ENCODE data around the gene RNASET2. TPM values are rescaled to one million over a fixed set of nuclear protein-coding genes. Genes with fewer than 3 reads are reported as not detected.

The RNASET2 gene
- total and polyA plus RNA-seq, 2 of the 13 experiments (the other 11 are each of a cell fraction or from before 2014, with no cell fraction given): 44.6 to 597 TPM

GRCh38 chr6:166998256-166999144 is 42.1 kb upstream of the RNASET2 start (continued):
- no peak for TF ChIP-seq ZNF281 (CRISPR knock-in tag; IDR thresholded peaks at IDR 0.05; ENCODE audit: borderline replicate concordance)
- no peak for TF ChIP-seq JARID2 (CRISPR knock-in tag; IDR thresholded peaks at IDR 0.05; ENCODE audit: insufficient replicate concordance)
- no peak for TF ChIP-seq ZBTB4 (CRISPR knock-in tag; IDR thresholded peaks at IDR 0.05; ENCODE audit: borderline replicate concordance)
- no peak for TF ChIP-seq ZNF687 (CRISPR knock-in tag; IDR thresholded peaks at IDR 0.05)
- no peak for TF ChIP-seq IRF9 (CRISPR knock-in tag; IDR thresholded peaks at IDR 0.05; ENCODE audit: borderline replicate concordance)
- no peak for TF ChIP-seq IRF2 (CRISPR knock-in tag; IDR thresholded peaks at IDR 0.05)
- peak; percentile 7; the same call in 1 of the 2 replicates for TF ChIP-seq DMAP1 (CRISPR knock-in tag; IDR thresholded peaks at IDR 0.05)
- no peak for TF ChIP-seq SMARCE1 (IDR thresholded peaks at IDR 0.05; ENCODE audit: borderline replicate concordance)
- TF ChIP-seq ATF1 (CRISPR knock-in tag; IDR thresholded peaks at IDR 0.05): no peak
- no peak for TF ChIP-seq RARA (CRISPR knock-in tag; IDR thresholded peaks at IDR 0.05)
- TF ChIP-seq ZNF20 (CRISPR knock-in tag; IDR thresholded peaks at IDR 0.05): no peak
- no peak for TF ChIP-seq ZBTB26 (CRISPR knock-in tag; IDR thresholded peaks at IDR 0.05; ENCODE audit: borderline replicate concordance)
- TF ChIP-seq SAP130 (CRISPR knock-in tag; IDR thresholded peaks at IDR 0.05; ENCODE audit: low read depth): peak; percentile 98
- no peak for TF ChIP-seq POLR2AphosphoS2 (IDR thresholded peaks at IDR 0.05; ENCODE audit: low read depth, low read length)

All from HepG2 (cell line).